HTR-8/SVneo (cell line): ENCODE measurements around the gene SCTR.

Source experiments
- DNase-seq: peaks from one replicate; pipeline ENCODE4 v3.0.0; 2011; ENCODE audit warnings: low spot score, mixed read lengths; ENCODE audit not compliant: insufficient read length
- FAIRE-seq: peaks from 2 replicates; lab custom pipeline; 2011; peaks lifted over from hg19 to GRCh38; lab: Jason Lieb, UNC

Gene SCTR

GRCh38 chr2:119476301-119477112 lies 47.8 kb downstream of the SCTR start:
- FAIRE-seq = no peak
- peak; percentile 73 for DNase-seq

DNA sequence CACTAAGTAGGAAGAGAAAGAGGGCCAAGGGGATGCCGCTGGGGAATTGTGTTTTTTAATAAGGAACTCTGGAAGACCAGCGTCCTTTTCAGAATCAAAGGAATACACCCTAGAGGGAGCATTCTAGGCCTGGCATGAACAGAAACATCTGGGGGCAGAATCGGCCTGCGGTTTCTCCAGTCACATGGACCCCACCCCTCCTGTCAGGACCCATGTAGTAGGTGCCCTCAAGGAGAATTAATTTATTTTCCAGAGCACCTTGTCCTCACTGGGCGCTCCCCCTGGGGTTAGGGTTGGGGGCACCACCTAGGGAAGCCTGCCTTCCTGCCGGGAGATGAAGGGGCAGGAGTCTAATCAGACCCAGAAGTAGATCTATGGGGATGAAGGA lies 48.4 kb downstream of the SCTR start:
- FAIRE-seq = no peak
- no peak for DNase-seq

GRCh38 chr2:119475225-119475856 lies 48.9 kb downstream of the SCTR start:
- DNase-seq (no peak), FAIRE-seq (no peak)

- DNase-seq (no peak), FAIRE-seq (no peak)
Measured at GRCh38 chr2:119474371-119475224, 49.7 kb downstream of the SCTR start.

DNA sequence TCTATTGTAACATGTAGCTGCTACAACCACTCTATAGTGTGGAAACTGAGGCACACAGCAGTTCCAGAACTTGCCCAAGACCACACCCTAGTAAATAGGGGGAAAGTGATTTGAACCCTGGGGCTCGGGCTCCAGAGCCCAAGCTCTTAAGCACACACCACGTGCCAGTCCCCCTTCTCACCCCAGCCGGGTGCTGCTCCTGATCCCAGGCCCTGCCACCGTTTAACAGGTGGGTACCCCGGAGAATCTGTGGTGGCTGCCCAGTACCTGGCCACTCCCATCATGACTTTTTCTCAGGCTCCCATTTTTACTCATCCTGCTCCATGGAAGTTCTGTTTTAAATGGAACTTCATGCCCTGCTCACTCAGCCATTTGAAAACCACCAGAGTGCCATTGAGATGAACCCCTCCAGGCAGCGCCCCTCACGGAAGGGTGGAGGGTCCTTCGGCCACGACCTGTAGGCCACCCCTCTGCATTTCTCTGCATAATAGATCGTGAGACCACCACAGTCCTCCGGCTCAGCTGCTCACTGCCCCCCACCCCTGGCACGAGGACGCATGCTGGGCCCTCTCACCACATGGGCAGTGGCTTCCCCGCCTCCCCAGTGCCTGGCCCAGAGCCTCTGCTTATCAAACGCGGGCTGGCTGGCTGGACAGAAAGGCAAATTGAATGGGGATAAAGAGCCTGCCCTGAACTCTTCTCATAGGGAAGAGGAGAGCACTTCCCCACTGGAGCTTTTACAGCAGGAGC lies 50.5 kb downstream of the SCTR start:
- FAIRE-seq = no peak
- no peak for DNase-seq

- DNase-seq (no peak), FAIRE-seq (no peak)
Measured at GRCh38 chr2:119472749-119473148, 51.5 kb downstream of the SCTR start.

DNA sequence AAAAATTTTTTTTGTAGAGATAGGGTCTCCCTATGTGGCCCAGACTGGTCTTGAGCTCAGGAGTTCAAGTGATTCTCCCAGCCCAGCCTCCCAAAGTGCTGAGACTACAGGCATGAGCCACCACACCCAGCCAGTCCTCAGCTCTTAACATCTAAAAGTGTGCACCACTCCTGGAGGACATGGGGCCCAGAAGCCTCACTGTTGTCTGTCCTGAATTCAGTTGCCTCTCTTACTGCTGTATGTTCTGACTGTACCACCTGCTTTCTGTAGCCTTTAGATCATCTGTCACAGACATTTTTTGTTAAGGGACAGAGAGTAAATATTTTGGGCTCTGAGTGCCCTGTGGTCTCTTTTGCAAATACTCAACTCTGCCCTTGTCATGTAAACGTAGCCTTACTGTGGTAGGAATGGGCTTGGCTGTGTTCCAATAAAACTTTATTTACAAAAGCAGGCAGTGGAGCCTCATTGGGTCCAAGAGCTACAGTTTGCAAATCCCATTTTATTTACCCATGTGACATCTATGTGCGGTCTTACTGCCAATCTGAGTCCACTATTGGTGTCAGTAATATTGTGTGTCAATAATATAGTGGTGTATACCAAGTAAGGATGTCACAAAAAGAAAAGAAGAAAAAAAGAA lies 54.5 kb downstream of the SCTR start:
- no peak for DNase-seq
- FAIRE-seq = no peak

DNA sequence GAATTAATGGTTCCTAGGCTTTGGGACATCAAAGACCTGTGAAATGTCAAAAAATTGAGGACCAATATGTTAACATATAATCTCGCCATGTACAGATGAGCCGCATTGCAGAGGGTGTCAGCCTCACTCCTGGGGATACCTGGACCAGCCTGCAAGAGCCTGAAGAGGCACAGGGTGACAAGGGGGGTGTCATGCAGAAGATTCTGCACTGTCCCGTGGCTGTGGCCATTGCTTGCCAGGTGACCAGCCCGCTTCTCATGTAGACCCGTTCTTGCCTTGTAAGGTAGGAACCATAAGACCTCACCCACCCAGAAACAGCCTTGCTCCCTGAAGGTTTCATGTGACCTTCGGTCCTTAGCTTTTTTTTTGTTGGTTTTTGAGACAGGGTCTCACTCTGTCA lies 55.2 kb downstream of the SCTR start:
- no peak for FAIRE-seq
- no peak for DNase-seq

- DNase-seq = no peak
- no peak for FAIRE-seq
Measured at GRCh38 chr2:119468154-119468955, 55.9 kb downstream of the SCTR start.

GRCh38 chr2:119466373-119466772 lies 57.9 kb downstream of the SCTR start:
- DNase-seq (no peak), FAIRE-seq (no peak)

DNA sequence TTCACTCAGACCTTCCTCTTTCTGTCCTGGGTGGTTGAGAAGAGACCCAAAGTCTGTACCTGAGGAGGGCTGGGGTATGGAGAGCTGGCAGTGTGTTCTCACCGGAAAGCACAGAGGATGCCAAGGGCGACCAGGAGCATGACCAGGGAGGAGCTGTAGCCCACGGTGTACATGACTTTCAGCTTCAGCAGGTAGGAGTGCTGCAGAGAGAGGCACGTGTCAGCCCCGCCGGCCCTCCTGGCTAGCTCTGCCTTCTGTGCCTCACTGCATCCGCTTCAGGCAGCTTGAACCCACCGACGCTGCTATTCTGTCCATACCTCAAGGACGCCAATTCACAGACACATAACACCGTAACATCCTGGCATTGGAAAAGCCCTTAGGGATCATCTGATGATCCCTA lies 58.6 kb downstream of the SCTR start:
- DNase-seq (no peak), FAIRE-seq (no peak)

GRCh38 chr2:119464981-119465380 lies 59.3 kb downstream of the SCTR start:
- DNase-seq = no peak

DNA sequence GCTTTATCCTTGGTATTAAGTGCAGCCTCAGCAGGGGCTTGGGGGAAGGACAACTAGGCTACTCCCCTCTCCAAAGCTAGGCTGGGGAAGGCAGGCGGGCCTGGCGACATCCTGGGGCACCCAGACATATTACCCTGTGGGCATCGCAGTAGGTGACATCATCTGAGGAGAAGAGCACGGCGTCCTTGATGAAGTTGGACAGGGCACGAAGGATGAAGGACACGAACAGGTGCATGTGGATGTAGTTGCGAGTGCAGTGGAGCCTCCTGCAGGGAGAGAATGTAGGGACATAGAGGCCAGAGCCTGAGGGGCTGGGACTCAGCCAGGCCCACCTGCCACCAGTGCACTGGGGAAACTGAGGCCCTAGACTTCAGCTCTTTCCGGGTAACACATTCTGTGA lies 60.3 kb downstream of the SCTR start:
- no peak for FAIRE-seq

More at GRCh38 chr2:119464981-119465380, 59.3 kb downstream of the SCTR start:
- FAIRE-seq = no peak

GRCh38 chr2:119463136-119463535 lies 61.1 kb downstream of the SCTR start:
- no peak for DNase-seq
- no peak for FAIRE-seq

More for the DNA sequence above, 60.3 kb downstream of the SCTR start:
- DNase-seq = no peak

- DNase-seq = no peak
- no peak for FAIRE-seq
Measured at GRCh38 chr2:119462574-119462973, 61.7 kb downstream of the SCTR start.

- FAIRE-seq (no peak), DNase-seq (no peak)
Measured at GRCh38 chr2:119461811-119462210, 62.5 kb downstream of the SCTR start.

- DNase-seq = no peak
- no peak for FAIRE-seq
Measured at GRCh38 chr2:119460076-119460475, 64.2 kb downstream of the SCTR start.

DNA sequence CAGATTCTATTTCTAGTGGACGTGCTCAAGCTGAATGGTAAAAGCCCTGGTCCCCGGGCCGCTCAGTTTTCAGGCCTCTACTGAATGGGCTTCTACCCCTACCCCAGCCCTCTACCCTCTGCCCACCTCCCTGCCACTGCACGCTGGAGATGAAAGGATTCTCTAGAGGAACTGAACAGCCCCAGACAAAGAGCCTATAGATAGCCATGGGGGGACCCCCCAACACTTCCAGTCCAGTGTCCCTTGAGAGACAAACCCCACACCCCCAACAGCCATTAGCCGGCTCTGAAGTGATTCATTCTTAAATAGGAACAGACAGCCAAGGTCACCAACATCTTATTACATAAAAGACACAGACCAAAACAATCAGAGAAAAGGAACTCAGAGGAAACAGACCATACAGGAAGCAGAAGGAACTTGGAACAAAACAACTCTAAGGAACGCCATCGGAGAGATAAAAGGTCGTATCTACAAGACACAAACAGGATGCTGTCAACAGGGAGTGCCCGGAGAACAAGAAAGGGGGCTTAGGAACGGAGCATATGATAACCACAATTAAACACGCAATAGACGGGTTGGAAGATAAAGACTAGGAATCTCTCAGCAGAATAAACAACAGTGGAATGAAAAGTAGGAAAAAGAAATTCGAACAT lies 69.1 kb downstream of the SCTR start:
- DNase-seq (no peak), FAIRE-seq (no peak)
